NCI-H345 (cell line): ENCODE measurements around the gene RSPH9.
"Not testable (repeated sequence)": the region's sequence is repeated elsewhere in the genome, so short reads cannot be mapped to it uniquely, and the experiment has no call there.

Experiments used
- DNase-seq: peaks from one replicate; lab custom pipeline; 2025; lab: John Stamatoyannopoulos, UW

Gene RSPH9

GRCh38 chr6:43687079-43687436 lies 42.2 kb downstream of the RSPH9 start:
- no peak for DNase-seq

- peak; percentile 82 for DNase-seq
Observed at GRCh38 chr6:43687437-43688347, 42.9 kb downstream of the RSPH9 start, which contains the start of gene MRPS18A. TSS of gene MRPS18A (minus strand) at chr6:43687791. CDS start at chr6:43687779, 12 bp downstream.

GRCh38 chr6:43689421-43689820 lies 44.6 kb downstream of the RSPH9 start:
- DNase-seq, result no peak

- DNase-seq, result peak; percentile 54
Observed at GRCh38 chr6:43695215-43695966, 50.6 kb downstream of the RSPH9 start.

- DNase-seq, result no peak
Observed at GRCh38 chr6:43695967-43696291, 51.1 kb downstream of the RSPH9 start.

- no peak for DNase-seq
Observed at GRCh38 chr6:43697421-43697820, 52.6 kb downstream of the RSPH9 start.

GRCh38 chr6:43698584-43699349 lies 53.9 kb downstream of the RSPH9 start:
- DNase-seq, result no peak

- peak; percentile 17 for DNase-seq
Observed at GRCh38 chr6:43699564-43700186, 54.8 kb downstream of the RSPH9 start.

GRCh38 chr6:43700939-43701560 lies 56.2 kb downstream of the RSPH9 start:
- DNase-seq, result not testable (repeated sequence)

- DNase-seq, result no peak
Observed at GRCh38 chr6:43702171-43702533, 57.3 kb downstream of the RSPH9 start.

GRCh38 chr6:43702534-43703440 lies 58.0 kb downstream of the RSPH9 start:
- peak; percentile 92 for DNase-seq

- DNase-seq, result no peak
Observed at GRCh38 chr6:43703512-43704429, 58.9 kb downstream of the RSPH9 start.

GRCh38 chr6:43705996-43706395 lies 61.2 kb downstream of the RSPH9 start:
- DNase-seq, result no peak

- no peak for DNase-seq
Observed at GRCh38 chr6:43706788-43707187, 62.0 kb downstream of the RSPH9 start.

GRCh38 chr6:43707269-43707668 lies 62.4 kb downstream of the RSPH9 start:
- no peak for DNase-seq

- DNase-seq, result peak; percentile 27
Observed at GRCh38 chr6:43707767-43708166, 62.9 kb downstream of the RSPH9 start.

GRCh38 chr6:43708860-43709653 lies 64.2 kb downstream of the RSPH9 start:
- no peak for DNase-seq

- DNase-seq, result no peak
Observed at GRCh38 chr6:43709654-43710303, 64.9 kb downstream of the RSPH9 start.
